DOHH2 (cell line): ENCODE data around the gene LOXHD1.

Experiments used
- H3F3A ChIP-seq: fragments of 200-600 bp; sonication (generic), shearing (Covaris generic); 2 replicates; pipeline ENCODE4 v1.6.0; 2016; ENCODE audit warnings: antibody characterized with exemption, mild to moderate bottlenecking; ENCODE audit not compliant: control insufficient read depth, insufficient read depth
- H3K27ac ChIP-seq: fragments of 200-600 bp; sonication (generic); 2 replicates; pipeline ENCODE4 v1.5.1; 2014; ENCODE audit warnings: low read depth, mild to moderate bottlenecking, low read length, moderate library complexity
- H3K27me3 ChIP-seq: fragments of 200-600 bp; sonication (generic); 2 replicates; pipeline ENCODE4 v1.6.1; 2014; ENCODE audit warnings: mild to moderate bottlenecking, low read length, mixed read lengths; ENCODE audit not compliant: control insufficient read depth
- H3K36me3 ChIP-seq: fragments of 200-600 bp; sonication (generic); 2 replicates; pipeline ENCODE4 v1.6.1; 2014; ENCODE audit warnings: mild to moderate bottlenecking, low read length, moderate library complexity, mixed read lengths; ENCODE audit not compliant: control insufficient read depth
- H3K4me1 ChIP-seq: fragments of 200-600 bp; sonication (generic); 2 replicates; pipeline ENCODE4 v1.6.1; 2014; ENCODE audit warnings: mild to moderate bottlenecking, low read length, mixed read lengths; ENCODE audit not compliant: control insufficient read depth
- H3K4me2 ChIP-seq: fragments of 200-600 bp; sonication (generic); 2 replicates; pipeline ENCODE4 v1.6.0; 2014; ENCODE audit warnings: mild to moderate bottlenecking, low read length, moderate library complexity
- H3K4me3 ChIP-seq: fragments of 200-600 bp; sonication (generic); 2 replicates; pipeline ENCODE4 v1.5.1; 2014; ENCODE audit warnings: mild to moderate bottlenecking, low read length, mixed read lengths
- H3K79me2 ChIP-seq: fragments of 200-600 bp; sonication (generic); 2 replicates; pipeline ENCODE4 v1.6.1; 2014; ENCODE audit warnings: mild to moderate bottlenecking, low read length, mixed read lengths; ENCODE audit not compliant: control insufficient read depth
- H3K9me2 ChIP-seq: fragments of 200-600 bp; sonication (generic); replicated peaks from 2 replicates; pipeline ENCODE4 v1.6.1; 2014; ENCODE audit warnings: mild to moderate bottlenecking, low read length, mixed read lengths; ENCODE audit not compliant: control insufficient read depth
- H3K9me3 ChIP-seq: fragments of 200-600 bp; sonication (generic); 2 replicates; pipeline ENCODE4 v1.6.1; 2014; ENCODE audit warnings: antibody characterized with exemption, low read length, mixed read lengths; ENCODE audit not compliant: control insufficient read depth, insufficient read depth
- H4K20me1 ChIP-seq: fragments of 200-600 bp; sonication (generic); 2 replicates; pipeline ENCODE4 v1.6.0; 2014; ENCODE audit warnings: low read depth, mild to moderate bottlenecking, antibody characterized with exemption, low read length, moderate library complexity; ENCODE audit not compliant: control insufficient read depth, insufficient read depth
- CTCF ChIP-seq: fragments of 200-600 bp; sonication (generic); IDR thresholded peaks from one replicate; pipeline ENCODE4 v1.5.1; 2014; ENCODE audit warnings: antibody characterized with exemption, mild to moderate bottlenecking, low read depth, low read length; ENCODE audit not compliant: poor library complexity, severe bottlenecking
- EZH2phosphoT487 ChIP-seq: fragments of 200-600 bp; sonication (generic); IDR thresholded peaks from 2 replicates; pipeline ENCODE4 v1.6.1; 2017; ENCODE audit warnings: borderline replicate concordance, mild to moderate bottlenecking, antibody characterized with exemption, low read length, moderate library complexity, mixed read lengths

The LOXHD1 gene

GRCh38 chr18:46447323-46447722 is 209.7 kb downstream of the LOXHD1 start:
- no peak for TF ChIP-seq EZH2phosphoT487
- TF ChIP-seq CTCF: no peak
- Histone ChIP-seq H3K36me3 (no peaks in the 10 kb centered on the region), H3K4me2 (no peak overlapping the region), H4K20me1 (no peaks in the 10 kb centered on the region), H3K79me2 (no peaks in the 10 kb centered on the region), H3K9me2 (no peaks in the 10 kb centered on the region), H3K27me3 (0 out of 2 replicates have a peak, but pooled peaks cover 2% of the 10 kb centered on the region), H3F3A (no peaks in the 10 kb centered on the region), H3K4me1 (no peaks in the 10 kb centered on the region), H3K9me3 (no peaks in the 10 kb centered on the region), H3K27ac (no peak overlapping the region), H3K4me3 (no peak overlapping the region)

GRCh38 chr18:46445522-46446313 is 211.3 kb downstream of the LOXHD1 start:
- H3K27ac ChIP-seq: no peak overlapping the region
- H3K79me2 ChIP-seq: no peaks in the 10 kb centered on the region
- H3K4me1 ChIP-seq: no peaks in the 10 kb centered on the region
- H3K9me3 ChIP-seq: no peaks in the 10 kb centered on the region
- no peak overlapping the region for H3K4me3 ChIP-seq
- no peaks in the 10 kb centered on the region for H4K20me1 ChIP-seq
- H3K9me2 ChIP-seq: no peaks in the 10 kb centered on the region
- H3K4me2 ChIP-seq: no peak overlapping the region
- H3K36me3 ChIP-seq: no peaks in the 10 kb centered on the region
- 0 out of 2 replicates have a peak, but pooled peaks cover 2% of the 10 kb centered on the region for H3K27me3 ChIP-seq
- no peaks in the 10 kb centered on the region for H3F3A ChIP-seq
- TF ChIP-seq CTCF (no peak), EZH2phosphoT487 (no peak)

GRCh38 chr18:46439037-46439436 is 218.0 kb downstream of the LOXHD1 start:
- no peaks in the 10 kb centered on the region for H4K20me1 ChIP-seq
- no peak overlapping the region for H3K27ac ChIP-seq

More at GRCh38 chr18:46439037-46439436, 218.0 kb downstream of the LOXHD1 start:
- no peaks in the 10 kb centered on the region for H3K9me3 ChIP-seq
- H3F3A ChIP-seq: no peaks in the 10 kb centered on the region
- no peak overlapping the region for H3K4me2 ChIP-seq
- no peaks in the 10 kb centered on the region for H3K9me2 ChIP-seq
- H3K4me3 ChIP-seq: no peak overlapping the region
- H3K27me3 ChIP-seq: 0 out of 2 replicates have a peak, but pooled peaks cover 2% of the 10 kb centered on the region
- H3K4me1 ChIP-seq: no peaks in the 10 kb centered on the region
- no peaks in the 10 kb centered on the region for H3K36me3 ChIP-seq
- no peak for TF ChIP-seq EZH2phosphoT487
- no peak for TF ChIP-seq CTCF
- no peaks in the 10 kb centered on the region for H3K79me2 ChIP-seq
